Body of pancreas (tissue), 4 donors: ENCODE results near the gene SLX4. TPM values are rescaled to one million over a fixed set of nuclear protein-coding genes. Genes with fewer than 3 reads are reported as not detected.

ENCODE experiments used
- ATAC-seq: fragments of 150-250 bp; one replicate; pipeline ENCODE4 v1.9.1; 2016
- DNase-seq, 4 donors: peaks; one replicate each; pipeline ENCODE4 v3.0.0-alpha.2; 2019
- H3K27ac ChIP-seq, 4 donors: fragments of 200-600 bp; sonication (generic); 1 replicate in 3 of 4; 2 replicates in 1 of 4; pipeline versions ENCODE4 v1.5.1 to v1.6.1; 2016 to 2019; ENCODE audit warnings: mild to moderate bottlenecking in 1 of 4, mixed read lengths in 1 of 4, moderate library complexity in 1 of 4
- H3K27me3 ChIP-seq, 2 donors: fragments of 200-600 bp; sonication (generic); one replicate each; pipeline ENCODE4 v1.6.0; 2016; ENCODE audit warnings: mild to moderate bottlenecking in 1 of 2
- H3K36me3 ChIP-seq, 2 donors: fragments of 200-600 bp; sonication (generic); replicated peaks in 1 of 2; 2 replicates each; pipeline ENCODE4 v1.5.1; 2016; ENCODE audit warnings: low read depth in 2 of 2; ENCODE audit not compliant: insufficient read depth in 1 of 2
- H3K4me1 ChIP-seq: fragments of 200-600 bp; sonication (generic); one replicate; pipeline ENCODE4 v1.6.0; 2016
- H3K4me3 ChIP-seq, 2 donors: fragments of 200-600 bp; sonication (generic); 1 replicate in 1 of 2; 2 replicates in 1 of 2; pipeline ENCODE4 v1.5.1; 2016 to 2019
- H3K9me3 ChIP-seq, 3 donors: fragments of 200-600 bp; sonication (generic); 1 replicate in 2 of 3; 2 replicates in 1 of 3; pipeline ENCODE4 v1.5.1; 2016
- CTCF ChIP-seq, 7 experiments: fragments of 450-650 bp in 4 of 7; fragments of 200-600 bp in 3 of 7; sonication (generic) in 3 of 7; IDR thresholded peaks; one replicate each; pipeline ENCODE4 v1.5.1; 2016 to 2019; ENCODE audit warnings: antibody characterized with exemption in 7 of 7
- POLR2A ChIP-seq, 3 donors: fragments of 450-650 bp; IDR thresholded peaks; one replicate each; pipeline ENCODE4 v1.6.1; 2016; ENCODE audit warnings: antibody characterized with exemption in 3 of 3, mild to moderate bottlenecking in 2 of 3
- WGBS, 2 donors: methylation state at CpG; one replicate each; pipeline ENCODE4 v1.1.5; 2017; 5-methylcytosine and 5-hydroxymethylcytosine counted together
- intact Hi-C: fragments of 100-400 bp; cut with DNase I; formaldehyde crosslinking; loops from one replicate; pipeline ENCODE4 v1.15.1; 2023
- total RNA-seq, 2 donors: library from RNA; depleted of rRNA; stranded (reverse); fragments of >200 nt; gene quantifications; one replicate each; pipeline ENCODE4 v1.1.0, GENCODE V29; 2016

The SLX4 gene
- total RNA-seq, 2 donors from 2014 or later: 3.6 to 4.2 TPM

- TF ChIP-seq CTCF (IDR thresholded peaks at IDR 0.05) (no peak), POLR2A (IDR thresholded peaks at IDR 0.05) (no peak)
- Histone ChIP-seq H3K36me3 (no peaks in the 10 kb centered on the region), H3K27me3 (no peaks in the 10 kb centered on the region), H3K4me3 (no peak overlapping the region), H3K4me1 (peaks cover 8% of the 10 kb centered on the region), H3K27ac (no peak overlapping the region), H3K9me3 (no peaks in the 10 kb centered on the region)
- 60 to 90% methylated on average over 3 of the region's 3 CpGs for WGBS, 2 donors
- DNase-seq (no peak), ATAC-seq (no peak)
- intact Hi-C loops: no loop called here
Observed at GRCh38 chr16:3637371-3637923, 26.0 kb upstream of the SLX4 start.

GRCh38 chr16:3625911-3626732 is 14.7 kb upstream of the SLX4 start:
- TF ChIP-seq CTCF (IDR thresholded peaks at IDR 0.05) (no peak), POLR2A (IDR thresholded peaks at IDR 0.05) (no peak)
- Histone ChIP-seq H3K4me3 (no peak overlapping the region), H3K4me1 (no peaks in the 10 kb centered on the region), H3K36me3 (no peaks in the 10 kb centered on the region), H3K27ac (no peak overlapping the region), H3K27me3 (no peaks in the 10 kb centered on the region), H3K9me3 (no peaks in the 10 kb centered on the region)
- ATAC-seq (no peak), DNase-seq (no peak)
- intact Hi-C loops: no loop called here
- 85 to 94% methylated on average over 4 of the region's 4 CpGs for WGBS, 2 donors

- H3K27ac ChIP-seq: no peak overlapping the region
- TF ChIP-seq POLR2A (IDR thresholded peaks at IDR 0.05): no peak
- no peak for TF ChIP-seq CTCF (IDR thresholded peaks at IDR 0.05)
- DNase-seq: no peak
- ATAC-seq: no peak
- intact Hi-C loops: no loop called here
- H3K4me3 ChIP-seq: no peak overlapping the region
- no peaks in the 10 kb centered on the region for H3K27me3 ChIP-seq
- no peaks in the 10 kb centered on the region for H3K9me3 ChIP-seq
- H3K36me3 ChIP-seq: no peaks in the 10 kb centered on the region
- no peaks in the 10 kb centered on the region for H3K4me1 ChIP-seq
- WGBS, 2 donors: 87 to 89% methylated on average over 5 of the region's 5 CpGs
Observed at GRCh38 chr16:3625331-3625730, 13.9 kb upstream of the SLX4 start.

- no peaks in the 10 kb centered on the region for H3K27me3 ChIP-seq
- H3K36me3 ChIP-seq: no peaks in the 10 kb centered on the region
- TF ChIP-seq POLR2A (IDR thresholded peaks at IDR 0.05): no peak
- no peak for TF ChIP-seq CTCF (IDR thresholded peaks at IDR 0.05)
- no peak for DNase-seq
- 97 to 98% methylated on average over 3 of the region's 3 CpGs for WGBS, 2 donors
- H3K27ac ChIP-seq: no peak overlapping the region
- intact Hi-C loops: no loop called here
- ATAC-seq: no peak
- no peaks in the 10 kb centered on the region for H3K4me1 ChIP-seq
- no peaks in the 10 kb centered on the region for H3K9me3 ChIP-seq
- no peak overlapping the region for H3K4me3 ChIP-seq
Observed at GRCh38 chr16:3623642-3624041, 12.2 kb upstream of the SLX4 start.

- DNase-seq (no peak), ATAC-seq (no peak)
- Histone ChIP-seq H3K27ac (no peak overlapping the region), H3K36me3 (no peaks in the 10 kb centered on the region), H3K4me1 (no peaks in the 10 kb centered on the region), H3K27me3 (no peaks in the 10 kb centered on the region), H3K4me3 (no peak overlapping the region), H3K9me3 (no peaks in the 10 kb centered on the region)
- WGBS, 2 donors: 72 to 85% methylated on average over 3 of the region's 3 CpGs
- no peak for TF ChIP-seq POLR2A (IDR thresholded peaks at IDR 0.05)
- TF ChIP-seq CTCF (IDR thresholded peaks at IDR 0.05): no peak
- intact Hi-C loops: no loop called here
Observed at GRCh38 chr16:3618769-3619141, 7.3 kb upstream of the SLX4 start.
